KMS-11 (cell line): ENCODE measurements around the gene CORO2A.

Source experiments
- H2AFZ ChIP-seq: fragments of 200-600 bp; sonication (generic); 2 replicates; pipeline ENCODE4 v1.6.1; 2016; ENCODE audit warnings: antibody characterized with exemption, mixed run types, low read depth
- H3K27ac ChIP-seq: fragments of 200-600 bp; sonication (generic); 2 replicates; pipeline ENCODE4 v1.6.1; 2016; ENCODE audit warnings: mild to moderate bottlenecking, mixed run types
- H3K27me3 ChIP-seq: fragments of 200-600 bp; sonication (generic); 2 replicates; pipeline ENCODE4 v1.6.1; 2017; ENCODE audit warnings: mild to moderate bottlenecking, low read depth, mixed run types, moderate library complexity; ENCODE audit not compliant: insufficient read depth
- H3K36me3 ChIP-seq: fragments of 200-600 bp; sonication (generic); 2 replicates; pipeline ENCODE4 v1.6.1; 2017; ENCODE audit warnings: mild to moderate bottlenecking, mixed run types; ENCODE audit not compliant: insufficient read depth
- H3K4me1 ChIP-seq: fragments of 200-600 bp; sonication (generic); 2 replicates; pipeline ENCODE4 v1.6.1; 2016; ENCODE audit warnings: mild to moderate bottlenecking, low read depth, mixed run types; ENCODE audit not compliant: poor library complexity, severe bottlenecking
- H3K4me2 ChIP-seq: fragments of 200-600 bp; sonication (generic); 2 replicates; pipeline ENCODE4 v1.7.0; 2016; ENCODE audit warnings: mild to moderate bottlenecking, mixed run types
- H3K4me3 ChIP-seq: fragments of 200-600 bp; sonication (generic); IDR thresholded peaks from 2 replicates; pipeline ENCODE4 v1.6.1; 2017; ENCODE audit warnings: low read depth, low read length, mixed read lengths; ENCODE audit not compliant: insufficient read depth
- H3K79me2 ChIP-seq: fragments of 200-600 bp; sonication (generic); 2 replicates; pipeline ENCODE4 v1.6.1; 2016; ENCODE audit warnings: low read depth, mixed run types; ENCODE audit not compliant: insufficient read depth
- H3K9ac ChIP-seq: fragments of 200-600 bp; sonication (generic); 2 replicates; pipeline ENCODE4 v1.6.1; 2016; ENCODE audit warnings: mild to moderate bottlenecking, mixed run types
- H4K20me1 ChIP-seq: fragments of 200-600 bp; sonication (generic); 2 replicates; pipeline ENCODE4 v1.6.1; 2016; ENCODE audit warnings: mild to moderate bottlenecking, mixed run types; ENCODE audit not compliant: insufficient read depth
- CTCF ChIP-seq: fragments of 200-600 bp; sonication (generic); conservative IDR thresholded peaks from 2 replicates; pipeline ENCODE4 v1.6.1; 2017; ENCODE audit warnings: low read depth, mild to moderate bottlenecking, antibody characterized with exemption, low read length, moderate library complexity, mixed read lengths

Gene CORO2A

GRCh38 chr9:98152526-98152925 lies 39.9 kb downstream of the CORO2A start:
- Histone ChIP-seq H3K36me3 (no peaks in the 10 kb centered on the region), H3K9ac (no peak overlapping the region), H4K20me1 (no peaks in the 10 kb centered on the region), H3K4me2 (no peak overlapping the region), H3K4me1 (peaks cover 14% of the 10 kb centered on the region), H3K27me3 (no peaks in the 10 kb centered on the region), H2AFZ (no peak overlapping the region), H3K79me2 (no peaks in the 10 kb centered on the region), H3K4me3 (no peak overlapping the region), H3K27ac (no peak overlapping the region)
- TF ChIP-seq CTCF, result no peak

DNA sequence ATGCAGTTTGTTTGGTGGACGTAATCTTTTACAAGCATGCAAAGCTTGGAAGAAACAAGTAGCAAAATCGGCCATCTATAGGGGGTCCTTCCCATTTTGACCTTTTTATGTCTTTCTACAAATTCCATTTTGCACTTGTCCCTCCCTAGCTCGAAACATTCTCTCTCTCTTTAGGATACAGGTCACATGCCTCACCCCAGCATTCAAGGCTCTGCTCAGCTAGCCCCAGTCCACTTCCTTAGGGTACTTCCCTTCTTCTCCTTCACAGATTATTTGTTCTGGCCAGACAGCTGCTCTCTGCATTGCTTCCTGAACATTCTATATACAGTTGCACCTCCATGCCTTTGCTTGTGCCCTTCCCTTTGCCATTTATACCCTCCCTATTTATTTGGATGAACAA lies 41.7 kb downstream of the CORO2A start:
- Histone ChIP-seq H3K36me3 (no peaks in the 10 kb centered on the region), H3K79me2 (no peaks in the 10 kb centered on the region), H3K9ac (no peak overlapping the region), H3K4me1 (peaks cover 32% of the 10 kb centered on the region), H2AFZ (no peak overlapping the region), H3K4me3 (no peak overlapping the region), H4K20me1 (no peaks in the 10 kb centered on the region), H3K4me2 (no peak overlapping the region), H3K27me3 (no peaks in the 10 kb centered on the region), H3K27ac (no peak overlapping the region)
- TF ChIP-seq CTCF, result no peak

GRCh38 chr9:98150164-98150563 lies 42.3 kb downstream of the CORO2A start:
- no peak overlapping the region for H3K27ac ChIP-seq
- no peaks in the 10 kb centered on the region for H3K79me2 ChIP-seq
- no peaks in the 10 kb centered on the region for H3K36me3 ChIP-seq
- H3K27me3 ChIP-seq, result no peaks in the 10 kb centered on the region
- peaks cover 38% of the 10 kb centered on the region for H3K4me1 ChIP-seq
- H3K4me2 ChIP-seq, result no peak overlapping the region
- no peak for TF ChIP-seq CTCF
- H2AFZ ChIP-seq, result no peak overlapping the region
- no peak overlapping the region for H3K4me3 ChIP-seq
- H3K9ac ChIP-seq, result no peak overlapping the region
- no peaks in the 10 kb centered on the region for H4K20me1 ChIP-seq

DNA sequence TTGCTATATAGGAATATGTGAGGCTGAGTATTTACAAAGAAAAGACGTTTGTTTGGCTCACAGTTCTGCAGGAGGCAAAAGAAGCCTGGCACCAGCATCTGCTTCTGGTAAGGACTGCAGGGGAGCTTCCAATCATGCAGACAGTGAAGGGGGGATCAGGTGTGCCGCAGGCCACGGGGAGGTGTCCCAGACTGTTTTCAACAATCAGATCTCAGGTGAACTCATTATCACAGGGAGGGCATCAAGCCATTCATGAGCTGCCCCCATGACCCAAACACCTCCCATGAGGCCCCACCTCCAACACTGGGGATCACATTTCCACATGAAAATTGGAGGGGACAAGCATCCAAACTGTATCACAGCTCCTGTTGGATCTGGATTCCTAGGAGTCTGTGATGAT lies 43.0 kb downstream of the CORO2A start:
- H3K9ac ChIP-seq, result no peak overlapping the region
- no peak overlapping the region for H3K4me3 ChIP-seq
- no peak overlapping the region for H2AFZ ChIP-seq
- H3K36me3 ChIP-seq, result no peaks in the 10 kb centered on the region
- H3K4me2 ChIP-seq, result no peak overlapping the region
- no peaks in the 10 kb centered on the region for H4K20me1 ChIP-seq
- H3K79me2 ChIP-seq, result no peaks in the 10 kb centered on the region
- no peak overlapping the region for H3K27ac ChIP-seq
- H3K27me3 ChIP-seq, result no peaks in the 10 kb centered on the region
- no peak for TF ChIP-seq CTCF
- peaks cover 45% of the 10 kb centered on the region for H3K4me1 ChIP-seq

- H3K4me2 ChIP-seq, result no peak overlapping the region
- no peaks in the 10 kb centered on the region for H3K36me3 ChIP-seq
- H3K79me2 ChIP-seq, result no peaks in the 10 kb centered on the region
- no peak overlapping the region for H3K4me3 ChIP-seq
- no peaks in the 10 kb centered on the region for H3K27me3 ChIP-seq
- no peak for TF ChIP-seq CTCF
- H2AFZ ChIP-seq, result no peak overlapping the region
- H3K4me1 ChIP-seq, result peaks cover 48% of the 10 kb centered on the region
- H4K20me1 ChIP-seq, result no peaks in the 10 kb centered on the region
- no peak overlapping the region for H3K27ac ChIP-seq
- H3K9ac ChIP-seq, result no peak overlapping the region
Observed at GRCh38 chr9:98148486-98148885, 44.0 kb downstream of the CORO2A start.
